Measurements from ENCODE around the gene OR9G4. TPM values are rescaled to one million over a fixed set of nuclear protein-coding genes. Genes with fewer than 3 reads are reported as not detected.

The OR9G4 gene
- total and polyA plus RNA-seq, 4 donors = not detected

- TF ChIP-seq REST (IDR thresholded peaks at IDR 0.05) (no peak), HNF4G (IDR thresholded peaks at IDR 0.05) (no peak), SP1 (IDR thresholded peaks at IDR 0.05) (no peak), GABPA (IDR thresholded peaks at IDR 0.05 in 1 of 2, conservative IDR thresholded peaks at IDR 0.05 in 1 of 2) (no peak), TAF1 (conservative IDR thresholded peaks at IDR 0.05) (no peak), HNF4A (conservative IDR thresholded peaks at IDR 0.05) (no peak)
- Histone ChIP-seq H3K9me3 (ENCODE audit: control insufficient read depth in 4 of 4, low read length in 3 of 4) (no peaks in the 10 kb centered on the region), H3K4me1 (ENCODE audit: control insufficient read depth in 4 of 4, insufficient read depth in 4 of 4, low read length in 3 of 4) (no peaks in the 10 kb centered on the region), H3K4me3 (ENCODE audit: low read depth in 1 of 3, low read length in 3 of 3) (no peak overlapping the region), H3K36me3 (ENCODE audit: control insufficient read depth in 4 of 4, insufficient read depth in 3 of 4, low read depth in 1 of 4, low read length in 3 of 4) (no peaks in the 10 kb centered on the region), H3K9ac (ENCODE audit: low read depth in 1 of 2, low read length in 2 of 2) (no peak overlapping the region), H3K27ac (ENCODE audit: low read depth in 1 of 2, low read length in 2 of 2) (no peak overlapping the region), H3K27me3 (ENCODE audit: control insufficient read depth in 4 of 4, insufficient read depth in 4 of 4, low read length in 3 of 4) (no peaks in the 10 kb centered on the region)
- WGBS = 56% methylated on average over 2 of the region's 2 CpGs
- DNase-seq (ENCODE audit: low spot score) = no peak
These were observed 34.3 kb downstream of the OR9G4 start for GRCh38 chr11:56714206-56714605.

GRCh38 chr11:56706486-56706885 is 42.0 kb downstream of the OR9G4 start:
- Histone ChIP-seq H3K27ac (ENCODE audit: low read depth in 1 of 2, low read length in 2 of 2) (no peak overlapping the region), H3K9ac (ENCODE audit: low read depth in 1 of 2, low read length in 2 of 2) (no peak overlapping the region), H3K27me3 (ENCODE audit: control insufficient read depth in 4 of 4, insufficient read depth in 4 of 4, low read length in 3 of 4) (no peaks in the 10 kb centered on the region), H3K4me3 (ENCODE audit: low read depth in 1 of 3, low read length in 3 of 3) (no peak overlapping the region), H3K4me1 (ENCODE audit: control insufficient read depth in 4 of 4, insufficient read depth in 4 of 4, low read length in 3 of 4) (no peaks in the 10 kb centered on the region), H3K36me3 (ENCODE audit: control insufficient read depth in 4 of 4, insufficient read depth in 3 of 4, low read depth in 1 of 4, low read length in 3 of 4) (no peaks in the 10 kb centered on the region), H3K9me3 (ENCODE audit: control insufficient read depth in 4 of 4, low read length in 3 of 4) (no peaks in the 10 kb centered on the region)
- WGBS = 78% methylated on average over 2 of the region's 2 CpGs
- no peak for DNase-seq (ENCODE audit: low spot score)
- TF ChIP-seq, protein P1, sequence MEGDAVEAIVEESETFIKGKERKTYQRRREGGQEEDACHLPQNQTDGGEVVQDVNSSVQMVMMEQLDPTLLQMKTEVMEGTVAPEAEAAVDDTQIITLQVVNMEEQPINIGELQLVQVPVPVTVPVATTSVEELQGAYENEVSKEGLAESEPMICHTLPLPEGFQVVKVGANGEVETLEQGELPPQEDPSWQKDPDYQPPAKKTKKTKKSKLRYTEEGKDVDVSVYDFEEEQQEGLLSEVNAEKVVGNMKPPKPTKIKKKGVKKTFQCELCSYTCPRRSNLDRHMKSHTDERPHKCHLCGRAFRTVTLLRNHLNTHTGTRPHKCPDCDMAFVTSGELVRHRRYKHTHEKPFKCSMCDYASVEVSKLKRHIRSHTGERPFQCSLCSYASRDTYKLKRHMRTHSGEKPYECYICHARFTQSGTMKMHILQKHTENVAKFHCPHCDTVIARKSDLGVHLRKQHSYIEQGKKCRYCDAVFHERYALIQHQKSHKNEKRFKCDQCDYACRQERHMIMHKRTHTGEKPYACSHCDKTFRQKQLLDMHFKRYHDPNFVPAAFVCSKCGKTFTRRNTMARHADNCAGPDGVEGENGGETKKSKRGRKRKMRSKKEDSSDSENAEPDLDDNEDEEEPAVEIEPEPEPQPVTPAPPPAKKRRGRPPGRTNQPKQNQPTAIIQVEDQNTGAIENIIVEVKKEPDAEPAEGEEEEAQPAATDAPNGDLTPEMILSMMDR (IDR thresholded peaks at IDR 0.05; ENCODE audit: low read depth, low read length, missing input control) = no peak
- TF ChIP-seq RXRA (IDR thresholded peaks at IDR 0.05) (no peak), NR2F2 (IDR thresholded peaks at IDR 0.05) (no peak), RAD21 (IDR thresholded peaks at IDR 0.05) (no peak), REST (IDR thresholded peaks at IDR 0.05) (no peak), YY1 (IDR thresholded peaks at IDR 0.05) (no peak), GABPA (IDR thresholded peaks at IDR 0.05 in 1 of 2, conservative IDR thresholded peaks at IDR 0.05 in 1 of 2) (no peak), SP1 (IDR thresholded peaks at IDR 0.05) (no peak), JUND (IDR thresholded peaks at IDR 0.05) (no peak)
- TF ChIP-seq, protein P2, sequence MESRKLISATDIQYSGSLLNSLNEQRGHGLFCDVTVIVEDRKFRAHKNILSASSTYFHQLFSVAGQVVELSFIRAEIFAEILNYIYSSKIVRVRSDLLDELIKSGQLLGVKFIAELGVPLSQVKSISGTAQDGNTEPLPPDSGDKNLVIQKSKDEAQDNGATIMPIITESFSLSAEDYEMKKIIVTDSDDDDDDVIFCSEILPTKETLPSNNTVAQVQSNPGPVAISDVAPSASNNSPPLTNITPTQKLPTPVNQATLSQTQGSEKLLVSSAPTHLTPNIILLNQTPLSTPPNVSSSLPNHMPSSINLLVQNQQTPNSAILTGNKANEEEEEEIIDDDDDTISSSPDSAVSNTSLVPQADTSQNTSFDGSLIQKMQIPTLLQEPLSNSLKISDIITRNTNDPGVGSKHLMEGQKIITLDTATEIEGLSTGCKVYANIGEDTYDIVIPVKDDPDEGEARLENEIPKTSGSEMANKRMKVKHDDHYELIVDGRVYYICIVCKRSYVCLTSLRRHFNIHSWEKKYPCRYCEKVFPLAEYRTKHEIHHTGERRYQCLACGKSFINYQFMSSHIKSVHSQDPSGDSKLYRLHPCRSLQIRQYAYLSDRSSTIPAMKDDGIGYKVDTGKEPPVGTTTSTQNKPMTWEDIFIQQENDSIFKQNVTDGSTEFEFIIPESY (IDR thresholded peaks at IDR 0.05) = no peak
